DOHH2 (cell line): ENCODE results near the gene PPIL1.

Experiments
- H3F3A ChIP-seq: fragments of 200-600 bp; sonication (generic), shearing (Covaris generic); 2 replicates; pipeline ENCODE4 v1.6.0; 2016; ENCODE audit warnings: antibody characterized with exemption, mild to moderate bottlenecking; ENCODE audit not compliant: control insufficient read depth, insufficient read depth
- H3K27ac ChIP-seq: fragments of 200-600 bp; sonication (generic); 2 replicates; pipeline ENCODE4 v1.5.1; 2014; ENCODE audit warnings: low read depth, mild to moderate bottlenecking, low read length, moderate library complexity
- H3K27me3 ChIP-seq: fragments of 200-600 bp; sonication (generic); 2 replicates; pipeline ENCODE4 v1.6.1; 2014; ENCODE audit warnings: mild to moderate bottlenecking, low read length, mixed read lengths; ENCODE audit not compliant: control insufficient read depth
- H3K36me3 ChIP-seq: fragments of 200-600 bp; sonication (generic); 2 replicates; pipeline ENCODE4 v1.6.1; 2014; ENCODE audit warnings: mild to moderate bottlenecking, low read length, moderate library complexity, mixed read lengths; ENCODE audit not compliant: control insufficient read depth
- H3K4me1 ChIP-seq: fragments of 200-600 bp; sonication (generic); 2 replicates; pipeline ENCODE4 v1.6.1; 2014; ENCODE audit warnings: mild to moderate bottlenecking, low read length, mixed read lengths; ENCODE audit not compliant: control insufficient read depth
- H3K4me2 ChIP-seq: fragments of 200-600 bp; sonication (generic); 2 replicates; pipeline ENCODE4 v1.6.0; 2014; ENCODE audit warnings: mild to moderate bottlenecking, low read length, moderate library complexity
- H3K4me3 ChIP-seq: fragments of 200-600 bp; sonication (generic); 2 replicates; pipeline ENCODE4 v1.5.1; 2014; ENCODE audit warnings: mild to moderate bottlenecking, low read length, mixed read lengths
- H3K79me2 ChIP-seq: fragments of 200-600 bp; sonication (generic); 2 replicates; pipeline ENCODE4 v1.6.1; 2014; ENCODE audit warnings: mild to moderate bottlenecking, low read length, mixed read lengths; ENCODE audit not compliant: control insufficient read depth
- H3K9me2 ChIP-seq: fragments of 200-600 bp; sonication (generic); replicated peaks from 2 replicates; pipeline ENCODE4 v1.6.1; 2014; ENCODE audit warnings: mild to moderate bottlenecking, low read length, mixed read lengths; ENCODE audit not compliant: control insufficient read depth
- H3K9me3 ChIP-seq: fragments of 200-600 bp; sonication (generic); 2 replicates; pipeline ENCODE4 v1.6.1; 2014; ENCODE audit warnings: antibody characterized with exemption, low read length, mixed read lengths; ENCODE audit not compliant: control insufficient read depth, insufficient read depth
- H4K20me1 ChIP-seq: fragments of 200-600 bp; sonication (generic); 2 replicates; pipeline ENCODE4 v1.6.0; 2014; ENCODE audit warnings: low read depth, mild to moderate bottlenecking, antibody characterized with exemption, low read length, moderate library complexity; ENCODE audit not compliant: control insufficient read depth, insufficient read depth
- CTCF ChIP-seq: fragments of 200-600 bp; sonication (generic); IDR thresholded peaks from one replicate; pipeline ENCODE4 v1.5.1; 2014; ENCODE audit warnings: antibody characterized with exemption, mild to moderate bottlenecking, low read depth, low read length; ENCODE audit not compliant: poor library complexity, severe bottlenecking
- EZH2phosphoT487 ChIP-seq: fragments of 200-600 bp; sonication (generic); IDR thresholded peaks from 2 replicates; pipeline ENCODE4 v1.6.1; 2017; ENCODE audit warnings: borderline replicate concordance, mild to moderate bottlenecking, antibody characterized with exemption, low read length, moderate library complexity, mixed read lengths

PPIL1 gene

GRCh38 chr6:36874443-36875249 is at the start of gene PPIL1:
PPIL1 (minus strand) TSS chr6:36874803; CDS start chr6:36874772, 31 bp downstream.
- Histone ChIP-seq H3K4me1 (peaks cover 27% of the 10 kb centered on the region), H4K20me1 (no peaks in the 10 kb centered on the region), H3F3A (no peaks in the 10 kb centered on the region), H3K9me2 (no peaks in the 10 kb centered on the region), H3K27ac (peak within 1 kb of the TSS; percentile 71), H3K4me2 (peak within 1 kb of the TSS; percentile 70), H3K9me3 (no peaks in the 10 kb centered on the region), H3K27me3 (no peaks in the 10 kb centered on the region), H3K79me2 (peaks cover 47% of the 10 kb centered on the region), H3K4me3 (peak within 1 kb of the TSS; percentile 86), H3K36me3 (peaks cover 35% of the 10 kb centered on the region)
- no peak for TF ChIP-seq EZH2phosphoT487
- peak; percentile 15 for TF ChIP-seq CTCF

GRCh38 chr6:36924131-36924530 is 49.5 kb upstream of the PPIL1 start:
- H3K4me1 ChIP-seq = no peaks in the 10 kb centered on the region
- no peak overlapping the region for H3K4me3 ChIP-seq
- no peak overlapping the region for H3K27ac ChIP-seq
- TF ChIP-seq CTCF (no peak), EZH2phosphoT487 (no peak)
- no peaks in the 10 kb centered on the region for H3K9me2 ChIP-seq
- H3K9me3 ChIP-seq = no peaks in the 10 kb centered on the region
- no peaks in the 10 kb centered on the region for H3K79me2 ChIP-seq
- H4K20me1 ChIP-seq = no peaks in the 10 kb centered on the region; the same call in 1 of the 2 replicates
- H3F3A ChIP-seq = no peaks in the 10 kb centered on the region
- H3K4me2 ChIP-seq = no peak overlapping the region
- H3K36me3 ChIP-seq = no peaks in the 10 kb centered on the region; the same call in 1 of the 2 replicates
- no peaks in the 10 kb centered on the region for H3K27me3 ChIP-seq

- no peaks in the 10 kb centered on the region for H3F3A ChIP-seq
These were observed 45.9 kb upstream of the PPIL1 start for GRCh38 chr6:36920546-36920945.

More at GRCh38 chr6:36920546-36920945, 45.9 kb upstream of the PPIL1 start:
- Histone ChIP-seq H3K9me3 (no peaks in the 10 kb centered on the region), H3K9me2 (no peaks in the 10 kb centered on the region), H3K27me3 (no peaks in the 10 kb centered on the region), H3K36me3 (peaks cover 17% of the 10 kb centered on the region), H4K20me1 (no peaks in the 10 kb centered on the region; the same call in 1 of the 2 replicates), H3K79me2 (no peaks in the 10 kb centered on the region), H3K4me2 (no peak overlapping the region), H3K4me1 (no peaks in the 10 kb centered on the region), H3K4me3 (no peak overlapping the region), H3K27ac (no peak overlapping the region)
- TF ChIP-seq EZH2phosphoT487 = no peak
- TF ChIP-seq CTCF = no peak
